Endometrial microvascular endothelial cells (primary cell): Measurements from ENCODE around the gene MB21D2. TPM values are rescaled to one million over a fixed set of nuclear protein-coding genes. Genes with fewer than 3 reads are reported as not detected.

Experiments
- in situ Hi-C: cut with HindIII; loops from 2 replicates; pipeline ENCODE4 v1.10.0; 2017; ENCODE audit warnings: low sequenced_read_pairs, low pct_unique_long_range_greater_than_20kb; ENCODE audit errors: inconsistent ontology term
- total RNA-seq: library from RNA; depleted of rRNA; stranded (reverse); fragments of >200 nt; gene quantifications from one replicate; pipeline ENCODE4 v1.2.3, GENCODE V29; 2015; ENCODE audit errors: inconsistent ontology term

The MB21D2 gene
- total RNA-seq, 1 donor from 2014 or later: 33.3 TPM

DNA sequence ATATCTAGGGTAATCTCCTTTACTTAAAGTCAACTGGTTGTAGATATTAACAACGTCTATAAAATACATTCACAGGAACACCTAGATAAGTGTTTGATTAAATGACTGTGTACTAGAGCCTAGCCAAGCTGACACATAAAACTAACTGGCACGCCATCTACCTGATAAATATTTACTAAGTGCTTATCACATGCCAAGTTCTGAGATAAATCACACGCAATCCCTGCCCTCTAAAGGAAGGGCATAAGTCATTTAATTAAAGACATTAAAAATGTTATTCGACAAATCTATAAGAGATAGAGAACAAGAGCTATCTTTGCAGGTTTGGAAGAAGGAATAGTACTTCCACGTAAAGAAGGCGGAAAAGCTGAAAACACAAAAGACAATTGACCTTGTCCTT lies 11.1 kb upstream of the MB21D2 start:
- in situ Hi-C loops: no loop called here

GRCh38 chr3:192928016-192928415 lies 10.4 kb upstream of the MB21D2 start:
- in situ Hi-C loops: no loop called here

- in situ Hi-C loops: no loop called here
These were observed 9.4 kb upstream of the MB21D2 start for GRCh38 chr3:192927016-192927415.

DNA sequence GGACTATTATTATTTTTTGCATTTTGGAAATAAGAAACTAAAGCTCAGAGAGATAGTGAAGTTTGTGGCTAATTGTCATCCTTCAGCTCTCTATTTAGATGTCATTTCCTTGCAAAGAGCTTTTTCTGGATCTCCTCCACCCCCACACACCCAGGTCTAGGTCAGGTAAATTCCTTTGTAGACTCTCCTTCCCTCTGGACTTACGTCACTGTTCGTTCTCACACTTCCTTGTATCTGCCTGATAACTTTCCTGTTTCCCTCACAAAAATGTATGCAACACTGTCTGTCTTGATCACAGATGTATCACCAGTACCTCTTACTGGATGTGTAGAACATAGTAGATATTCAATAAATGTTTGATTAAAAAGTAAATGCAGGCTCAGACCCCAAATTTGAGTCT lies 6.1 kb upstream of the MB21D2 start:
- in situ Hi-C loops: no loop called here

DNA sequence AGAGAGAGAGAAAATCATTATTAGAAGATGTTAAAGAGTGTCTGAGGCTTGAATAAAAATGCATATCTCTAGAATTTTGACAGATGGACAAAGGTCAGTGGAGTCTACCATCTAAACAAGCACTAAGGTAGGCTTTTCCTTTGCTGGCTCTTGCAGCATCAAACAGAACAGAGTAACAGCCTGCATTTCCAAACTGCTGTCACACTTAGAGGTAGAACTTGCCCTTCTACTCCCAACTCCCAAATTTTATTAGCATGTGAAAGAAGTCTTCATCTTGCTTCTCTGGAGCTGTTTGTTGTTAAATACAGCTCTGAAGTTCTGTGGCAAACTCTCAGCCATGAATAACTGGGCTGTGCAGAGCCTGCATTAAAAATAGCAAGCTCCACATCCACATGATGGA lies 4.1 kb upstream of the MB21D2 start:
- in situ Hi-C loops: no loop called here

- in situ Hi-C loops: no loop called here
These were observed 2.8 kb upstream of the MB21D2 start for GRCh38 chr3:192920411-192920810.

GRCh38 chr3:192919901-192920300 lies 2.2 kb upstream of the MB21D2 start:
- in situ Hi-C loops: no loop called here

DNA sequence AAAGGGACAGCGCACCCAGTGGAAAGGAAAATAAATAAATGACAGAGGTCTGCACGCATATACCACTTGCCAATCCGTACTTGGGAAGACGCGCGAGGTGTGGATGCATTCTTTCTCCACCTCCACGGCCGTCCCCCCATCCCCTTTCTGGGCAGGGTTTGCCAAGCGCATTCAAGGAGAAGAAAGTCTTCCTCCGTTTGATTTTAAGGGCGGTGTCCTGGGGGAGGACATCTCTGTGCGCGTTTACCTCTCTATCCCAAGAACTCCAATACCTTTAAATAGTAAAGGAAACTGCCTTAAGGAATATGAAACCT lies 576 bp upstream of the MB21D2 start:
- in situ Hi-C loops: no loop called here

DNA sequence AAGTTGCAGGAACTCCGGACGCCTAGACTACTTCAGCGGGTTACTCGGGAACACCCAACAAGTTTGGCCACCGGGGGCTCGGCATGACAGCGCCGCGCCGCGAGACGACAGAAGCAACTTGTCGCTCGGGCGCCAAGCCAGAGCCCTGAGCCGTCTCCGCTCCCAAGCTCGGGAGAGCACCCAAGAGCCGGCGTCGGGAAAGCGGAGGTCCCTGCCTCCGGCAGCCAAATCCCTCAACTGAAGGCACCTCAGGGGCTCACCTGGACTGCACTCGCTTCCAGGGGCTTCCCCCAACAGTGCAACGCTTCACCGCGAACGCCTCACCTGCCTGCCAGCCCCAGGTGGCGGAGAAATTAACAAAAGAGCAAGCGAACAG lies 640 bp downstream of the MB21D2 start:
- in situ Hi-C loops: no loop called here

- in situ Hi-C loops: no loop called here
These were observed 1.2 kb downstream of the MB21D2 start for GRCh38 chr3:192916371-192917027.

GRCh38 chr3:192915722-192916121 lies 1.9 kb downstream of the MB21D2 start:
- in situ Hi-C loops: no loop called here

DNA sequence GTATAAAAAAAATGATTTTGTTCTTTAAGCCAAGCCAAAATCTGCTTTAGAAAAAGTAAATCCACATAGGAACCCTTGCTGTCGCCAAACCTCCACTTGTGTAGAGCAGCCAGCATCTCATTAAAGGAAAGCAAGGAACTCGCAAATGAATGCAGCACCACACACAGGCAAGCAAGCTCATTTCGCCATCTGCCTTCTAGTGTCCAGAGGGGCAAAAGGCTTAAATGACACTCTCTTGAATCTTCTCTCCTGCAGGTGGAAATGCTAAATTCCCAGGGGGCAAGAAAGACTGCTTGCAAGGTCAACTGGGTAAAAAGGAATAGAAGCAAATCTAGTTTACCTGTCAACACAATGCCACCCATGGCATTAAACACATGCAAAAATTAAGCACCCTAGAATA lies 2.4 kb downstream of the MB21D2 start:
- in situ Hi-C loops: no loop called here

DNA sequence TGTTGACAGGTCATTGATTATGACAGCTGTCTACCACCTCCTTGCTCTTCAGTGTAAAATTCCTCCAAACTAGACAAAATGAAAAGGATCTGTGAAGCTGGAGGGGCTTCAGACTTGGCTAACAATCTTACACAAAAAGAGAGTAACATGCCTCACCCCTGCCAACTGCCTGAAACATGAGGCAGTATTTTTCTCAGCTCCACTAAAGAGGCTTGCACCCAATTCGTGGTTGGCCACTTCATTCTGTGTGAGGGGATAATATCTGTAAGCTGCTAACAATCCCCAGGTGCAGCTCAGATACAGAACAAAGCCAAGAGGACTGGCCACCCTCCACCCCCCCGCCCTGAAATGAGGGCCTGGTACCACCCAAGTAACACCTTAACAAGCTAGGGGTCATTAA lies 2.8 kb downstream of the MB21D2 start:
- in situ Hi-C loops: no loop called here

- in situ Hi-C loops: no loop called here
These were observed 4.1 kb downstream of the MB21D2 start for GRCh38 chr3:192913540-192913939.

- in situ Hi-C loops: no loop called here
These were observed 6.4 kb downstream of the MB21D2 start for GRCh38 chr3:192911293-192911692.

DNA sequence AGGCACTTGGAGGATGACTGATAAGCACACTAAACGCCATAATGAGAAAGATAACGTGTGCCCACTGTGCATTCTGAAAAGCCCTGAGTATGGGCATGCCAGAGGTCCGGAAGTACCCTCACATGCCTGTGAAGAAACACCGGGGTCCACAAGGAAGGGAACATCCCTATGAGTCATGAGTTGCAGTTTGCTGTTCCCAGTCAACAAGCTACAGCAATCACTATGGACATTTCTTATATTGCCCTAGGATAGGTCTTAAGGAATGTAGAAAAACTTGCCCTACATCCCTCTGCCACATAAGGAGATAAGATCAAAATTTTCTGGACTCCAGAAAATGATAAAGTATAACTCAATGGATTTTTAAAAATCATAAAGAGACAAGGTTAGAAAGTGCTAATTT lies 9.9 kb downstream of the MB21D2 start:
- in situ Hi-C loops: no loop called here

- in situ Hi-C loops: no loop called here
These were observed 10.7 kb downstream of the MB21D2 start for GRCh38 chr3:192906940-192907339.

- in situ Hi-C loops: no loop called here
These were observed 11.5 kb downstream of the MB21D2 start for GRCh38 chr3:192905980-192906678.

DNA sequence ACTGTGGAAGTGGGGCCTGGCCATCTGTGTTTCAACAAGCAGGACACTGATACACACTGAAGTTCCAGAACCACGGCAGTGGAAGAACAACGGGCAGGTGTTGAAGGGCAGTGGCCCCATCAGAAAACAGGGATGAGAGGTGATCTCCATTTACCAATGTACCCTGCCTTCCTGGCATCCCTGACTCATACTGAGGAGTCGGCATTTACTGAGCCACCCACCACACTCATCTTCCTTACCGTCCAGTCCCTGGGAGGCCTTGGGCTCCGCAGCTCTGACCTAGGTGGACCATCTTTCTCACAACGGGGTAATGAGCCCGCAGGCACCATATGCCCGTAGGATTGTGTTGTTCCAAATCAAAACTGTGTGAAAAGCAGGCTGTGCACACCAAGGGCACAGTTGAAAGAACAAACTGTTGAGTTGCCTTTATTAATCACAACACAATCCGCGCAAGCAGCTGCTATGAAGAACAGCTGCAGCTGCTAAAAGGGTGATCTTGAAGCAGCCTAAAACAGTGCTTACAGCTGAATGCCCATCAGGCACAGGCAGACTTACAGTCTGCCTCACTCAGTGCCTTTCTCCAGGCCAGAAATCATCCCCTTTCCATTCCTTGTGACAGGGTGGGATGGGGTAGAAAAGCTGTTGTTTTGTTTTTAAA lies 12.9 kb downstream of the MB21D2 start:
- in situ Hi-C loops: no loop called here

GRCh38 chr3:192902549-192902948 lies 15.1 kb downstream of the MB21D2 start:
- in situ Hi-C loops: no loop called here
